K562 (cell line): Measurements from ENCODE around the gene UNC119. TPM values are rescaled to one million over a fixed set of nuclear protein-coding genes. Genes with fewer than 3 reads are reported as not detected.

Experiments
- ATAC-seq: fragments of 200-7000 bp; cut with Tn5 transposase; 3 replicates; pipeline ENCODE4 v1.9.1; 2020; ENCODE audit warnings: moderate library complexity
- BruUV-seq: library from RNA; stranded (reverse); fragments of 400-500 nt; replicated peaks from 2 replicates; lab custom pipeline; 2021; lab: Mats Ljungman, UMichigan
- CTCF ChIA-PET: fragments of 300-600 bp; formaldehyde crosslinking; extraction: SDS; loops from one replicate; lab custom pipeline; 2021; ENCODE audit warnings: low intra/inter-chr PET ratio; lab: Yijun Ruan, JAX
- POLR2A ChIA-PET: fragments of 300-600, 350-650 bp; sonication (Branson Sonifier 250); formaldehyde crosslinking; extraction: SDS; loops from one replicate; lab custom pipeline; 2021; ENCODE audit warnings: antibody characterized with exemption, inconsistent platforms; lab: Yijun Ruan, JAX
- DNase-seq, 4 experiments: peaks; one replicate each; pipeline versions ENCODE4 v3.0.0 to v3.0.0-alpha.2; 2011 to 2018; ENCODE audit warnings: low spot score in 3 of 4, mixed read lengths in 3 of 4; ENCODE audit errors: extremely low read depth in 1 of 4
- FAIRE-seq: peaks from 2 replicates; lab custom pipeline; 2011; peaks lifted over from hg19 to GRCh38; lab: Jason Lieb, UNC
- H2AFZ ChIP-seq: 2 replicates; pipeline ENCODE4 v1.6.0; 2011; ENCODE audit warnings: low read depth, low read length, control low read depth, inconsistent platforms
- H3K27ac ChIP-seq: fragments of 200-600 bp; 3 replicates; pipeline ENCODE4 v1.8.0; 2011; ENCODE audit warnings: low read depth, mild to moderate bottlenecking, control low read depth, inconsistent platforms, low read length, moderate library complexity, mixed read lengths; ENCODE audit errors: extremely low read depth
- H3K27me3 ChIP-seq, 2 experiments: fragments of 300-600 bp in 1 of 2; 2 replicates in 1 of 2; 3 replicates in 1 of 2; pipeline versions ENCODE4 v1.6.0 to v1.8.0; 2011; ENCODE audit warnings: inconsistent platforms in 2 of 2, low read length in 2 of 2, mild to moderate bottlenecking in 1 of 2, mixed read lengths in 1 of 2, moderate library complexity in 1 of 2; ENCODE audit not compliant: control insufficient read depth in 2 of 2, insufficient read depth in 2 of 2
- H3K36me3 ChIP-seq: fragments of 300-600 bp; 3 replicates; pipeline ENCODE4 v1.8.0; 2011; ENCODE audit warnings: mild to moderate bottlenecking, low read length, inconsistent platforms; ENCODE audit not compliant: control insufficient read depth, insufficient read depth
- H3K4me1 ChIP-seq, 2 experiments: fragments of 200-600 bp in 1 of 2; replicated peaks in 1 of 2; 2 replicates in 1 of 2; 3 replicates in 1 of 2; pipeline versions ENCODE4 v1.5.1 to v1.8.0; 2011; ENCODE audit warnings: inconsistent platforms in 2 of 2, low read length in 2 of 2, mild to moderate bottlenecking in 1 of 2, mixed read lengths in 1 of 2, moderate library complexity in 1 of 2; ENCODE audit not compliant: control insufficient read depth in 2 of 2, insufficient read depth in 2 of 2
- H3K4me2 ChIP-seq: 2 replicates; pipeline ENCODE4 v1.6.1; 2011; ENCODE audit warnings: low read length, control low read depth, inconsistent platforms, mixed read lengths; ENCODE audit not compliant: insufficient read depth
- H3K4me3 ChIP-seq: fragments of 200-600 bp; sonication (generic), shearing (Covaris generic); 2 replicates; pipeline ENCODE4 v1.5.1; 2016; ENCODE audit warnings: control low read depth, inconsistent platforms
- H3K79me2 ChIP-seq: fragments of 200-600 bp; 3 replicates; pipeline ENCODE4 v1.8.0; 2011; ENCODE audit warnings: low read length, inconsistent platforms; ENCODE audit not compliant: control insufficient read depth, insufficient read depth
- H3K9ac ChIP-seq, 2 experiments: 2 replicates each; pipeline versions ENCODE4 v1.6.0 to v1.6.1; 2011; ENCODE audit warnings: low read depth in 2 of 2, low read length in 2 of 2, control low read depth in 1 of 2, inconsistent platforms in 1 of 2, mild to moderate bottlenecking in 1 of 2, mixed read lengths in 1 of 2; ENCODE audit not compliant: insufficient read depth in 1 of 2
- H3K9me1 ChIP-seq: one replicate; pipeline ENCODE4 v1.6.0; 2011; ENCODE audit warnings: inconsistent platforms, mild to moderate bottlenecking, low read length, moderate library complexity; ENCODE audit not compliant: control insufficient read depth, insufficient read depth
- H3K9me3 ChIP-seq: replicated peaks from 2 replicates; pipeline ENCODE4 v1.5.1; 2011; ENCODE audit warnings: low read depth, low read length, inconsistent platforms; ENCODE audit not compliant: control insufficient read depth, insufficient read depth
- H4K20me1 ChIP-seq: replicated peaks from 2 replicates; pipeline ENCODE4 v1.6.1; 2011; ENCODE audit warnings: low read length, inconsistent platforms, mixed read lengths; ENCODE audit not compliant: control insufficient read depth, insufficient read depth
- BRD4 ChIP-seq: fragments of 200-600 bp; sonication (generic); IDR thresholded peaks from 2 replicates; pipeline ENCODE4 v1.6.1; 2017; ENCODE audit warnings: inconsistent platforms
- CREB3 ChIP-seq: fragments of 450-650 bp; conservative IDR thresholded peaks from 2 replicates; pipeline ENCODE4 v1.6.1; 2016; ENCODE audit warnings: missing genetic modification characterization, low read depth, mild to moderate bottlenecking, missing compliant biosample characterization, moderate library complexity
- CREB5 ChIP-seq: fragments of 250-450 bp; sonication (Bioruptor Pico); IDR thresholded peaks from 2 replicates; pipeline ENCODE4 v1.5.0; 2020; ENCODE audit warnings: mild to moderate bottlenecking
- CREBBP ChIP-seq: IDR thresholded peaks from one replicate; pipeline ENCODE4 v1.6.1; 2012; ENCODE audit warnings: low read depth, mild to moderate bottlenecking, control low read depth, inconsistent platforms, low read length
- CSDE1 ChIP-seq, 2 experiments: fragments of 450-650 bp; IDR thresholded peaks; 2 replicates each; pipeline ENCODE4 v1.6.1; 2016; ENCODE audit warnings: mild to moderate bottlenecking in 1 of 2
- KDM2B ChIP-seq: fragments of 250-450 bp; sonication (Bioruptor Pico); IDR thresholded peaks from 2 replicates; pipeline ENCODE4 v1.8.0; 2021; ENCODE audit warnings: mild to moderate bottlenecking, moderate library complexity
- NFATC3 ChIP-seq: fragments of 450-650 bp; IDR thresholded peaks from 2 replicates; pipeline ENCODE4 v1.6.1; 2017; ENCODE audit warnings: mild to moderate bottlenecking
- WGBS: fragments of 100-300 bp; shearing (Covaris generic); methylation state at CpG from one replicate; pipeline ENCODE4 v1.1.6; 2016; ENCODE audit warnings: low coverage, mixed read lengths; ENCODE audit not compliant: insufficient coverage; ENCODE audit errors: missing lambda C conversion rate; 5-methylcytosine and 5-hydroxymethylcytosine counted together
- in situ Hi-C: fragments of 300-500 bp; cut with MboI; formaldehyde crosslinking; loops from 4 replicates; pipeline ENCODE4 v1.15.0; 2018; ENCODE audit warnings: inconsistent platforms, mixed read lengths
- intact Hi-C: fragments of 100-400 bp; cut with micrococcal nuclease; formaldehyde crosslinking; loops from 2 replicates; pipeline ENCODE4 v1.14.2; 2022
- polyA plus RNA-seq, 8 experiments: library from polyadenylated mRNA; depleted of rRNA in 4 of 8; stranded (reverse) in 5 of 8; unstranded in 3 of 8; fragments of >200 nt; fragmentation: Nextera tagmentation in 2 of 8; fragmentation: Illumina TruSeq in 1 of 8; extraction: Ambion mirVana in 2 of 8; extraction: Trizol in 1 of 8; gene quantifications; 2 replicates each; pipeline versions ENCODE4 v1.2.1 to v1.2.3, GENCODE V29; 2011 to 2014; ENCODE audit warnings: inconsistent platforms in 1 of 8, missing spikeins in 1 of 8
- total RNA-seq, 7 experiments: library from RNA; depleted of rRNA in 6 of 7; stranded (reverse); fragments of >200 nt in 6 of 7; fragmentation: Illumina TruSeq in 2 of 7; extraction: Trizol in 2 of 7; gene quantifications; 2 replicates each; pipeline versions ENCODE4 v1.2.1 to v1.2.3, GENCODE V29; 2011 to 2021; ENCODE audit warnings: low replicate concordance in 1 of 7
- TF ChIP-seq, protein P1 (sequence below): fragments of 450-650 bp; formaldehyde crosslinking; IDR thresholded peaks from 2 replicates; pipeline ENCODE4 v1.4.0; 2020; ENCODE audit warnings: mild to moderate bottlenecking, moderate library complexity
- TF ChIP-seq, protein P2 (sequence below): IDR thresholded peaks from 2 replicates; pipeline ENCODE4 v1.6.1; 2011; ENCODE audit not compliant: insufficient read length; ENCODE audit errors: extremely low read depth
- TF ChIP-seq, protein P3 (sequence below): fragments of 450-650 bp; IDR thresholded peaks from 2 replicates; pipeline ENCODE4 v1.6.1; 2017; ENCODE audit warnings: antibody characterized with exemption, mild to moderate bottlenecking

The UNC119 gene
- total and polyA plus RNA-seq, 9 of the 15 experiments (the other 6 are each of a cell fraction or from before 2014, with no cell fraction given): 0.37 to 47.7 (median 16.3) TPM

GRCh38 chr17:28507567-28508203, 44.7 kb downstream of the UNC119 start:
- no peaks in the 10 kb centered on the region for H3K9me3 ChIP-seq
- ATAC-seq (peak; percentile 47), FAIRE-seq (no peak), DNase-seq (peak in 2 of 4 experiments; percentile 50)
- H3K4me3 ChIP-seq: no peak overlapping the region
- BruUV-seq: no TSS peak
- ChIA-PET POLR2A (interaction anchor here (0.6 to 0.7 kb wide), 3 partner anchors 28 to 971 kb away, joined by 3 to 4 read pairs (median 3); no protein-coding TSS in a partner anchor), CTCF (no interaction called here)
- peaks cover 0 to 9% of the 10 kb centered on the region in 2 experiments; a peak in 1 of 5 replicates for H3K4me1 ChIP-seq
- no peak overlapping the region for H3K27ac ChIP-seq
- in situ Hi-C loops: no loop called here
- H3K9me1 ChIP-seq: no peaks in the 10 kb centered on the region
- no peaks in the 10 kb centered on the region for H3K36me3 ChIP-seq
- 0% methylated on average over 11 of the region's 24 CpGs for WGBS
- H4K20me1 ChIP-seq: peaks cover 16% of the 10 kb centered on the region
- peaks cover 32 to 60% of the 10 kb centered on the region in 2 experiments for H3K27me3 ChIP-seq
- H3K79me2 ChIP-seq: no peaks in the 10 kb centered on the region
- no peak overlapping the region for H3K4me2 ChIP-seq
- no peak overlapping the region for H2AFZ ChIP-seq
- intact Hi-C loops: no loop called here
- H3K9ac ChIP-seq: no peak overlapping the region
- no peak for TF ChIP-seq CREBBP
- no peak for TF ChIP-seq BRD4
- TF ChIP-seq, protein P1, sequence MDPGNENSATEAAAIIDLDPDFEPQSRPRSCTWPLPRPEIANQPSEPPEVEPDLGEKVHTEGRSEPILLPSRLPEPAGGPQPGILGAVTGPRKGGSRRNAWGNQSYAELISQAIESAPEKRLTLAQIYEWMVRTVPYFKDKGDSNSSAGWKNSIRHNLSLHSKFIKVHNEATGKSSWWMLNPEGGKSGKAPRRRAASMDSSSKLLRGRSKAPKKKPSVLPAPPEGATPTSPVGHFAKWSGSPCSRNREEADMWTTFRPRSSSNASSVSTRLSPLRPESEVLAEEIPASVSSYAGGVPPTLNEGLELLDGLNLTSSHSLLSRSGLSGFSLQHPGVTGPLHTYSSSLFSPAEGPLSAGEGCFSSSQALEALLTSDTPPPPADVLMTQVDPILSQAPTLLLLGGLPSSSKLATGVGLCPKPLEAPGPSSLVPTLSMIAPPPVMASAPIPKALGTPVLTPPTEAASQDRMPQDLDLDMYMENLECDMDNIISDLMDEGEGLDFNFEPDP: no peak
- TF ChIP-seq CREB3: no peak
- no peak for TF ChIP-seq CSDE1 (IDR thresholded peaks at IDR 0.05)
- TF ChIP-seq, protein P2, sequence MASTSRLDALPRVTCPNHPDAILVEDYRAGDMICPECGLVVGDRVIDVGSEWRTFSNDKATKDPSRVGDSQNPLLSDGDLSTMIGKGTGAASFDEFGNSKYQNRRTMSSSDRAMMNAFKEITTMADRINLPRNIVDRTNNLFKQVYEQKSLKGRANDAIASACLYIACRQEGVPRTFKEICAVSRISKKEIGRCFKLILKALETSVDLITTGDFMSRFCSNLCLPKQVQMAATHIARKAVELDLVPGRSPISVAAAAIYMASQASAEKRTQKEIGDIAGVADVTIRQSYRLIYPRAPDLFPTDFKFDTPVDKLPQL: no peak
- TF ChIP-seq NFATC3: no peak
- TF ChIP-seq, protein P3, sequence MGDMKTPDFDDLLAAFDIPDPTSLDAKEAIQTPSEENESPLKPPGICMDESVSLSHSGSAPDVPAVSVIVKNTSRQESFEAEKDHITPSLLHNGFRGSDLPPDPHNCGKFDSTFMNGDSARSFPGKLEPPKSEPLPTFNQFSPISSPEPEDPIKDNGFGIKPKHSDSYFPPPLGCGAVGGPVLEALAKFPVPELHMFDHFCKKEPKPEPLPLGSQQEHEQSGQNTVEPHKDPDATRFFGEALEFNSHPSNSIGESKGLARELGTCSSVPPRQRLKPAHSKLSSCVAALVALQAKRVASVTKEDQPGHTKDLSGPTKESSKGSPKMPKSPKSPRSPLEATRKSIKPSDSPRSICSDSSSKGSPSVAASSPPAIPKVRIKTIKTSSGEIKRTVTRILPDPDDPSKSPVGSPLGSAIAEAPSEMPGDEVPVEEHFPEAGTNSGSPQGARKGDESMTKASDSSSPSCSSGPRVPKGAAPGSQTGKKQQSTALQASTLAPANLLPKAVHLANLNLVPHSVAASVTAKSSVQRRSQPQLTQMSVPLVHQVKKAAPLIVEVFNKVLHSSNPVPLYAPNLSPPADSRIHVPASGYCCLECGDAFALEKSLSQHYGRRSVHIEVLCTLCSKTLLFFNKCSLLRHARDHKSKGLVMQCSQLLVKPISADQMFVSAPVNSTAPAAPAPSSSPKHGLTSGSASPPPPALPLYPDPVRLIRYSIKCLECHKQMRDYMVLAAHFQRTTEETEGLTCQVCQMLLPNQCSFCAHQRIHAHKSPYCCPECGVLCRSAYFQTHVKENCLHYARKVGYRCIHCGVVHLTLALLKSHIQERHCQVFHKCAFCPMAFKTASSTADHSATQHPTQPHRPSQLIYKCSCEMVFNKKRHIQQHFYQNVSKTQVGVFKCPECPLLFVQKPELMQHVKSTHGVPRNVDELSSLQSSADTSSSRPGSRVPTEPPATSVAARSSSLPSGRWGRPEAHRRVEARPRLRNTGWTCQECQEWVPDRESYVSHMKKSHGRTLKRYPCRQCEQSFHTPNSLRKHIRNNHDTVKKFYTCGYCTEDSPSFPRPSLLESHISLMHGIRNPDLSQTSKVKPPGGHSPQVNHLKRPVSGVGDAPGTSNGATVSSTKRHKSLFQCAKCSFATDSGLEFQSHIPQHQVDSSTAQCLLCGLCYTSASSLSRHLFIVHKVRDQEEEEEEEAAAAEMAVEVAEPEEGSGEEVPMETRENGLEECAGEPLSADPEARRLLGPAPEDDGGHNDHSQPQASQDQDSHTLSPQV: no peak
- no peak for TF ChIP-seq CREB5 (CRISPR knock-in tag)
- TF ChIP-seq KDM2B (CRISPR knock-in tag): no peak
